K562 (cell line): ENCODE measurements around the gene LGR6.

ENCODE experiments used
- FOXP1 ChIP-seq: sonication (generic); formaldehyde crosslinking; IDR thresholded peaks from 2 replicates; pipeline ENCODE4 v1.8.0; 2022; ENCODE audit warnings: mild to moderate bottlenecking, missing genetic modification reagents
- HOXB6 ChIP-seq: fragments of 250-450 bp; sonication (Bioruptor Pico); IDR thresholded peaks from 2 replicates; pipeline ENCODE4 v1.5.1; 2022; ENCODE audit warnings: mild to moderate bottlenecking, borderline replicate concordance
- POLR2A ChIP-seq: fragments of 450-650 bp; conservative IDR thresholded peaks from 2 replicates; pipeline ENCODE4 v1.6.1; 2016
- RB1 ChIP-seq: fragments of 450-650 bp; IDR thresholded peaks from 2 replicates; pipeline ENCODE4 v1.6.1; 2017; ENCODE audit warnings: low read depth, mild to moderate bottlenecking
- RCOR1 ChIP-seq, 2 experiments: IDR thresholded peaks; 2 replicates each; pipeline ENCODE4 v1.6.1; 2012; ENCODE audit warnings: low read depth in 2 of 2, low read length in 2 of 2, borderline replicate concordance in 1 of 2, improper control_type of control experiment in 1 of 2
- ZNF121 ChIP-seq: sonication (generic); formaldehyde crosslinking; conservative IDR thresholded peaks from 2 replicates; pipeline ENCODE4 v1.8.0; 2022; ENCODE audit warnings: missing genetic modification reagents
- TF ChIP-seq, protein P1 (sequence below), 3 experiments: IDR thresholded peaks in 2 of 3; conservative IDR thresholded peaks in 1 of 3; 2 replicates each; pipeline ENCODE4 v1.5.1; 2011 to 2012; ENCODE audit warnings: low read length in 3 of 3, mild to moderate bottlenecking in 3 of 3, control low read depth in 2 of 3, improper control_type of control experiment in 1 of 3, inconsistent platforms in 1 of 3, low read depth in 1 of 3, mixed read lengths in 1 of 3, moderate library complexity in 1 of 3; ENCODE audit not compliant: insufficient read depth in 2 of 3

DNA sequence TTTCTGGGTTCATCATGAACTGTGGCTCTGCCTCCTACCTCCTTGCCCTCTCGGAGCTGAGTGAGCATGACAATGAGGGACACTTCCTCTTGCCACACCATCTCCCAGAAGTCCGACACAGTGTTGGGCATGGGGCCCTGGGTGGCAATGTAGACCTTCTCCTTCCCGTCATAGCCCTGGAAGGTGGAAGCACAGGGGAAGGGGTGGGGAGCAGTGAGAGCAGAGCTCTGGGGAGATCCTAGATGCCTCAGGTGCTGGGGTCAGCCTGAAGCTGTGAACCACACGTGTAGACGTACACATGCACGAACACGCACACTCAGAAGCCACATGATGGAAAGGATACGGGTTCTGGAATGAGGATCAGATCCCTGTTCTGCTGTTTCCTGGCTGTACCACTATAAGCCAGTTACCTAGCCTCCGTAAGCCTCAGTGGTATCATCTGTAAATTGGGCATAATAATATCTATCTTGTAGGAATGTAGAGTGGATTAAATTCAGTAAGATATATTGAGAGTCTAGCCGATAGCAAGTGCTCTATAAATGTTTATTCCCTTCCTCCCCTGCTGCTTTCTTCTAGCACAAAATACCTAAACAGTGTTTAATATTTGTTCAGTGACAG lies 39.3 kb upstream of the LGR6 start:
- TF ChIP-seq HOXB6 (CRISPR knock-in tag) (no peak), POLR2A (0 out of 2 replicates have a peak, but pooled peaks have one; percentile 12), ZNF121 (CRISPR knock-in tag) (no peak), RCOR1 (IDR thresholded peaks at IDR 0.05; ENCODE audit: borderline replicate concordance in 1 of 2, low read depth in 2 of 2, low read length in 2 of 2) (no peak), RB1 (no peak), FOXP1 (no peak)
- TF ChIP-seq, protein P1, sequence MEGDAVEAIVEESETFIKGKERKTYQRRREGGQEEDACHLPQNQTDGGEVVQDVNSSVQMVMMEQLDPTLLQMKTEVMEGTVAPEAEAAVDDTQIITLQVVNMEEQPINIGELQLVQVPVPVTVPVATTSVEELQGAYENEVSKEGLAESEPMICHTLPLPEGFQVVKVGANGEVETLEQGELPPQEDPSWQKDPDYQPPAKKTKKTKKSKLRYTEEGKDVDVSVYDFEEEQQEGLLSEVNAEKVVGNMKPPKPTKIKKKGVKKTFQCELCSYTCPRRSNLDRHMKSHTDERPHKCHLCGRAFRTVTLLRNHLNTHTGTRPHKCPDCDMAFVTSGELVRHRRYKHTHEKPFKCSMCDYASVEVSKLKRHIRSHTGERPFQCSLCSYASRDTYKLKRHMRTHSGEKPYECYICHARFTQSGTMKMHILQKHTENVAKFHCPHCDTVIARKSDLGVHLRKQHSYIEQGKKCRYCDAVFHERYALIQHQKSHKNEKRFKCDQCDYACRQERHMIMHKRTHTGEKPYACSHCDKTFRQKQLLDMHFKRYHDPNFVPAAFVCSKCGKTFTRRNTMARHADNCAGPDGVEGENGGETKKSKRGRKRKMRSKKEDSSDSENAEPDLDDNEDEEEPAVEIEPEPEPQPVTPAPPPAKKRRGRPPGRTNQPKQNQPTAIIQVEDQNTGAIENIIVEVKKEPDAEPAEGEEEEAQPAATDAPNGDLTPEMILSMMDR (IDR thresholded peaks at IDR 0.05 in 2 of 3, conservative IDR thresholded peaks at IDR 0.05 in 1 of 3; ENCODE audit: insufficient read depth in 2 of 3, low read depth in 1 of 3, low read length in 3 of 3), result no peak
